RWPE2 (cell line): ENCODE measurements around the gene PTPN3.

Experiments used
- ATAC-seq: fragments of 200-7000 bp; cut with Tn5 transposase; 3 replicates; pipeline ENCODE4 v1.9.1; 2021; ENCODE audit warnings: low read depth
- DNase-seq: peaks from one replicate; pipeline ENCODE4 v3.0.0-alpha.2; 2020; ENCODE audit warnings: low spot score
- H3K27ac ChIP-seq: fragments of 450-650 bp; 2 replicates; pipeline ENCODE4 v1.5.1; 2017; ENCODE audit warnings: mild to moderate bottlenecking; ENCODE audit not compliant: poor library complexity, severe bottlenecking
- H3K27me3 ChIP-seq: fragments of 250-450 bp; sonication (Bioruptor Pico); 2 replicates; pipeline ENCODE4 v1.5.1; 2021; ENCODE audit warnings: mild to moderate bottlenecking, moderate library complexity; ENCODE audit not compliant: insufficient read depth, poor library complexity, severe bottlenecking
- H3K36me3 ChIP-seq: fragments of 250-450 bp; sonication (Bioruptor Pico); 2 replicates; pipeline ENCODE4 v1.5.1; 2020; ENCODE audit warnings: low read depth, mild to moderate bottlenecking, moderate library complexity
- H3K4me1 ChIP-seq: fragments of 250-450 bp; sonication (Bioruptor Pico); 2 replicates; pipeline ENCODE4 v1.5.1; 2021; ENCODE audit warnings: mild to moderate bottlenecking, moderate library complexity; ENCODE audit not compliant: insufficient read depth, poor library complexity, severe bottlenecking
- H3K4me3 ChIP-seq: fragments of 250-450 bp; sonication (Bioruptor Pico); 2 replicates; pipeline ENCODE4 v1.5.1; 2021; ENCODE audit warnings: mild to moderate bottlenecking, moderate library complexity; ENCODE audit not compliant: severe bottlenecking
- H3K9me3 ChIP-seq: fragments of 250-450 bp; sonication (Bioruptor Pico); 2 replicates; pipeline ENCODE4 v1.5.1; 2021; ENCODE audit warnings: mild to moderate bottlenecking, moderate library complexity; ENCODE audit not compliant: severe bottlenecking
- CTCF ChIP-seq: fragments of 450-650 bp; IDR thresholded peaks from one replicate; pipeline ENCODE4 v1.5.1; 2017; ENCODE audit warnings: mild to moderate bottlenecking, moderate library complexity; ENCODE audit not compliant: poor library complexity, severe bottlenecking

PTPN3 gene

DNA sequence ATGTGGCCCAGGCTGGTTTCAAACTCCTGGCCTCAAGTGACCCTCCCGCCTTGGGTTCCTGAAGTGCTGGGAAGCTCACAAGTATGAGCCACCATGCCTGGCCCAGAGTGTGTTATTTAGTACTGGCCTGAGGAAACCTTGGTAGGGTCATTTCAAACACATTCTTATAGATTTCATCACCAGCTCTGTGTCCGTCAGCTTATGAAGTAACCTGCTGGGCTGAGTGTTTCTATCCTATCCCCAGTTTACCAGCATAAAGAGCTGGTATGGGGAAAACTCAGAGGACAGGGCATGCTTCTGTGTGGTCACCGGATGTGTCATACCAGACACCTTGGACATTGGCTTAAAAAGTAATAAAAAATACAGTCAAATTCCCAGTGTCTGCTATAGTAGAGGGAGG lies 45.3 kb downstream of the PTPN3 start:
- no peak overlapping the region for H3K4me3 ChIP-seq
- no peak for TF ChIP-seq CTCF
- peaks cover 47% of the 10 kb centered on the region for H3K4me1 ChIP-seq
- peaks cover 47% of the 10 kb centered on the region for H3K36me3 ChIP-seq
- H3K27me3 ChIP-seq = no peaks in the 10 kb centered on the region
- no peaks in the 10 kb centered on the region for H3K9me3 ChIP-seq
- DNase-seq (no peak), ATAC-seq (peak; percentile 70)
- H3K27ac ChIP-seq = peak overlapping the region; percentile 81

- Histone ChIP-seq H3K27me3 (no peaks in the 10 kb centered on the region), H3K4me1 (peaks cover 51% of the 10 kb centered on the region), H3K4me3 (no peak overlapping the region), H3K36me3 (peaks cover 39% of the 10 kb centered on the region), H3K27ac (peak overlapping the region; percentile 81), H3K9me3 (no peaks in the 10 kb centered on the region)
- TF ChIP-seq CTCF = no peak
- no peak for DNase-seq
- ATAC-seq = no peak
Observed at GRCh38 chr9:109451311-109452025, 46.6 kb downstream of the PTPN3 start.

DNA sequence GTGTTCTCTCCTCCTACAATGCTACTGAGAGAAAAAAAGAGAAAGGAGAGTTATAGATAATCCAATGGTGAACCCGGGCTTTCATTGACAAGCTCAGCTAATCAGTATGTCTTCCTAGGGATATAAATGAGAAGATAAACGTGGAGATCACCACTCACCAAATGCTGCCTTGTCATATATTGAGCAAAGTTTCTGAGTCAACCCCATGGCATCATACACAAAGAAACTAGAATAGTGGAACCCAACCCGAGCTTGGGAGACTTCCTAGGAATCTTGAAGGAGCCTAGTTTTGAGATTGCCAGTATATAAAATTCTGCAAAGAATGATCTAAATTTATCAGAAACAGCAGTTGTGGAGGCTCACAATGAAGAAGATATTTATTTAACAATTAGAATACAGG lies 47.8 kb downstream of the PTPN3 start:
- H3K27ac ChIP-seq = peak overlapping the region; percentile 44
- H3K4me3 ChIP-seq = no peak overlapping the region
- DNase-seq (no peak), ATAC-seq (no peak)
- no peaks in the 10 kb centered on the region for H3K9me3 ChIP-seq
- peaks cover 51% of the 10 kb centered on the region for H3K4me1 ChIP-seq
- TF ChIP-seq CTCF = no peak
- no peaks in the 10 kb centered on the region for H3K27me3 ChIP-seq
- H3K36me3 ChIP-seq = peaks cover 37% of the 10 kb centered on the region

- Histone ChIP-seq H3K4me1 (peaks cover 51% of the 10 kb centered on the region), H3K4me3 (no peak overlapping the region), H3K36me3 (peaks cover 40% of the 10 kb centered on the region), H3K27me3 (no peaks in the 10 kb centered on the region), H3K9me3 (no peaks in the 10 kb centered on the region), H3K27ac (peak overlapping the region; percentile 44)
- DNase-seq = peak; percentile 75
- TF ChIP-seq CTCF = no peak
- peak; percentile 62 for ATAC-seq
Observed at GRCh38 chr9:109449036-109449798, 48.9 kb downstream of the PTPN3 start.
